Loucy (cell line): ENCODE results near the gene LOXHD1.
A peak's percentile ranks its signal among the peaks of the same experiment; 100 is the strongest.

ENCODE experiments used
- H2AFZ ChIP-seq: fragments of 200-600 bp; sonication (generic); 2 replicates; pipeline ENCODE4 v1.6.0; 2016; ENCODE audit warnings: antibody characterized with exemption, mild to moderate bottlenecking, low read length, moderate library complexity
- H3F3A ChIP-seq: fragments of 200-600 bp; 2 replicates; pipeline ENCODE4 v1.6.0; 2016; ENCODE audit warnings: antibody characterized with exemption, low read depth, mild to moderate bottlenecking
- H3K27me3 ChIP-seq: fragments of 200-600 bp; sonication (generic); 2 replicates; pipeline ENCODE4 v1.6.1; 2014; ENCODE audit warnings: low read length, mild to moderate bottlenecking; ENCODE audit not compliant: insufficient read depth, poor library complexity, severe bottlenecking
- H3K36me3 ChIP-seq: fragments of 200-600 bp; sonication (generic); 2 replicates; pipeline ENCODE4 v1.6.1; 2016; ENCODE audit warnings: low read length; ENCODE audit not compliant: insufficient read depth
- H3K4me1 ChIP-seq: fragments of 200-600 bp; sonication (generic); 2 replicates; pipeline ENCODE4 v1.5.1; 2014; ENCODE audit warnings: low read length, mild to moderate bottlenecking; ENCODE audit not compliant: insufficient read depth, poor library complexity, severe bottlenecking
- H3K4me2 ChIP-seq: fragments of 200-600 bp; sonication (generic); 2 replicates; pipeline ENCODE4 v1.6.0; 2014; ENCODE audit warnings: antibody characterized with exemption, low read length, low read depth, mild to moderate bottlenecking; ENCODE audit not compliant: poor library complexity, severe bottlenecking
- H3K4me3 ChIP-seq: fragments of 200-600 bp; sonication (generic); 2 replicates; pipeline ENCODE4 v1.5.1; 2014; ENCODE audit warnings: low read length, mild to moderate bottlenecking, mixed read lengths; ENCODE audit not compliant: poor library complexity, severe bottlenecking
- H3K79me2 ChIP-seq: fragments of 200-600 bp; sonication (generic); 2 replicates; pipeline ENCODE4 v1.6.1; 2014; ENCODE audit warnings: low read length; ENCODE audit not compliant: insufficient read depth
- H3K9ac ChIP-seq: fragments of 200-600 bp; sonication (generic); 2 replicates; pipeline ENCODE4 v1.6.0; 2014; ENCODE audit warnings: mild to moderate bottlenecking, low read depth, low read length, moderate library complexity; ENCODE audit not compliant: poor library complexity, severe bottlenecking
- H3K9me2 ChIP-seq: fragments of 200-600 bp; sonication (generic); replicated peaks from 2 replicates; pipeline ENCODE4 v1.6.1; 2016; ENCODE audit warnings: low read depth, low read length, mixed read lengths
- H3K9me3 ChIP-seq: fragments of 200-600 bp; sonication (generic); 2 replicates; pipeline ENCODE4 v1.6.1; 2014; ENCODE audit warnings: mild to moderate bottlenecking, antibody characterized with exemption, low read length, low read depth; ENCODE audit not compliant: insufficient read depth
- H4K20me1 ChIP-seq: fragments of 200-600 bp; sonication (generic); 2 replicates; pipeline ENCODE4 v1.6.0; 2014; ENCODE audit warnings: antibody characterized with exemption, low read length, mild to moderate bottlenecking; ENCODE audit not compliant: insufficient read depth, poor library complexity, severe bottlenecking
- EZH2phosphoT487 ChIP-seq: fragments of 200-600 bp; IDR thresholded peaks from 2 replicates; pipeline ENCODE4 v1.6.1; 2018; ENCODE audit warnings: antibody characterized with exemption, mild to moderate bottlenecking, moderate library complexity, borderline replicate concordance
- TF ChIP-seq, protein P1 (sequence below): fragments of 200-600 bp; sonication (generic); conservative IDR thresholded peaks from 2 replicates; pipeline ENCODE4 v1.5.1; 2014; ENCODE audit warnings: mild to moderate bottlenecking, antibody characterized with exemption, low read length

Gene LOXHD1

DNA sequence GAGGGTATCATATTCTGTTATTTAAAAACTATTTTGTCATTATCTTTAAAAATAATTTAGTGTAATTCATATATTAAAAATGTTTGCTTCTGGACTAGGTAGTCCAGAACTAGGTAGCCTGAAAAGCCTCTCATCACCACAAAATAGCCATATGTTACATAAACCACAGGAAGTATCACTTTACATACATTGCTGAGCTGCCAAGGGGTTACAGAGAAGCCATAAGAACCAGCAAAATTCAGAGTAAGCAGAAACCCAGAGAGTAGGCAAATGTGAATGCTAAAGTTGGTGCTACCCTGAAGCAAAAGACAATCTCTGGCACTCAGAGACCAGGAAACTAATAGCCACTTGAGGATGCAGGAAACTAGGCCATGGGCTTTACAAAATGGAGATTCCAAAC lies 60.9 kb downstream of the LOXHD1 start:
- Histone ChIP-seq H3K4me2 (peak overlapping the region; percentile 9), H3K4me3 (no peak overlapping the region), H3K4me1 (no peaks in the 10 kb centered on the region), H3F3A (no peaks in the 10 kb centered on the region), H3K9me3 (no peaks in the 10 kb centered on the region), H3K27me3 (no peaks in the 10 kb centered on the region), H3K79me2 (no peaks in the 10 kb centered on the region), H3K36me3 (no peaks in the 10 kb centered on the region), H3K9ac (no peak overlapping the region), H3K9me2 (no peaks in the 10 kb centered on the region), H4K20me1 (no peaks in the 10 kb centered on the region), H2AFZ (0 out of 2 replicates have a peak overlapping the region, but pooled peaks have one; percentile 52)
- TF ChIP-seq, protein P1, sequence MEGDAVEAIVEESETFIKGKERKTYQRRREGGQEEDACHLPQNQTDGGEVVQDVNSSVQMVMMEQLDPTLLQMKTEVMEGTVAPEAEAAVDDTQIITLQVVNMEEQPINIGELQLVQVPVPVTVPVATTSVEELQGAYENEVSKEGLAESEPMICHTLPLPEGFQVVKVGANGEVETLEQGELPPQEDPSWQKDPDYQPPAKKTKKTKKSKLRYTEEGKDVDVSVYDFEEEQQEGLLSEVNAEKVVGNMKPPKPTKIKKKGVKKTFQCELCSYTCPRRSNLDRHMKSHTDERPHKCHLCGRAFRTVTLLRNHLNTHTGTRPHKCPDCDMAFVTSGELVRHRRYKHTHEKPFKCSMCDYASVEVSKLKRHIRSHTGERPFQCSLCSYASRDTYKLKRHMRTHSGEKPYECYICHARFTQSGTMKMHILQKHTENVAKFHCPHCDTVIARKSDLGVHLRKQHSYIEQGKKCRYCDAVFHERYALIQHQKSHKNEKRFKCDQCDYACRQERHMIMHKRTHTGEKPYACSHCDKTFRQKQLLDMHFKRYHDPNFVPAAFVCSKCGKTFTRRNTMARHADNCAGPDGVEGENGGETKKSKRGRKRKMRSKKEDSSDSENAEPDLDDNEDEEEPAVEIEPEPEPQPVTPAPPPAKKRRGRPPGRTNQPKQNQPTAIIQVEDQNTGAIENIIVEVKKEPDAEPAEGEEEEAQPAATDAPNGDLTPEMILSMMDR, result no peak
- no peak for TF ChIP-seq EZH2phosphoT487

DNA sequence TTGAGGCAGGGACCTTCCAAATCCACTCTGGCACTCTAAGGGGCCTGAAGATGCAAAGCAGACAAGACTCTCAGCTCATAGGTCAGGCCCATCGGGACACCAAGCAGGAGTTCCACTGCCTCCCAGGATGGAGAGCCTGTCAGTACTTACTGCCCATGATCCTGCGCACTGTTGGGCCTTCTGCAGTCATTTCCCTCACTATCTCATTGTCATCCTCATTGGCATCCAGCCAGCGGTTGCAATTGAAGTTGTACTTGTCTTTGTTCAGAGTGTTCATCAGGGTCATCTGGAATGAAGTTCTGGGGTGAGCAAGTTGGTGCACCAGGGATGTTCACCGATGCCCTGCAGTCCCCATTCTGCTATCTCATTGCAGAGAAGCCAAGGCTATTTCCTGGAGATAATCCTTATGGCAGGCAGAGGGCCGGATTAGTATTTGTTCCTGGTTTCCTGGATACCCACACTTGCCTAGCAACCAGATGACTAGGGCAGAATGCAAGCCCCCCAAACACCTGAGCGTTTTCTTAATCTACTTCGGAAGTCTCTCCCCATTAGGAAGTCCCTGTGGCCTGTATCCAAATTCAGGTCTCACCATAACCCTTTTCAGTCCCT lies 65.1 kb downstream of the LOXHD1 start:
- no peaks in the 10 kb centered on the region for H3K27me3 ChIP-seq
- H2AFZ ChIP-seq, result no peak overlapping the region
- no peaks in the 10 kb centered on the region for H3K4me1 ChIP-seq
- TF ChIP-seq, protein P1, result no peak
- no peak for TF ChIP-seq EZH2phosphoT487
- H3K9me2 ChIP-seq, result no peaks in the 10 kb centered on the region
- no peaks in the 10 kb centered on the region for H3K9me3 ChIP-seq
- H3K9ac ChIP-seq, result no peak overlapping the region
- no peak overlapping the region for H3K4me2 ChIP-seq
- no peaks in the 10 kb centered on the region for H3K36me3 ChIP-seq
- H3K4me3 ChIP-seq, result no peak overlapping the region
- no peaks in the 10 kb centered on the region for H3K79me2 ChIP-seq
- H4K20me1 ChIP-seq, result no peaks in the 10 kb centered on the region
- no peaks in the 10 kb centered on the region for H3F3A ChIP-seq

DNA sequence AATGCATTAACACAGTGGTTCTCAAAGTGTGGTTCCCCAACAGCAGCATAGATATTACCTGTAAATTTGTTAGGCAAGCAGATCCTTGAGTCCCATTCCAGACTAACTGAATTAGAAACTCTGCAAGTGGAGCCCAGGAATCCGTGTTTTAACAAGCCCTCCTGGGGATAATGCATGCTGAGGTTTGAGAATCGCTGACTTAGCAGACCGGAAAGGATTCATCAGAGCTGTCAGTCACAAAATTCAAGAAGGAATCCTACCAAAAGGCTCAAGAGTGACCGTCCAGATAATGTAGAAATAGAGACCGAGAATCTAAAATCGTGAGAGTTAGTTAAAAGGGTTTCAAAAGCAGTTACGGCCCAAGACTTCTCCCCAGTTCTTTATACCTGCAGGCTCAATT lies 66.9 kb downstream of the LOXHD1 start:
- H3K27me3 ChIP-seq, result no peaks in the 10 kb centered on the region
- H4K20me1 ChIP-seq, result no peaks in the 10 kb centered on the region
- no peak overlapping the region for H2AFZ ChIP-seq
- no peaks in the 10 kb centered on the region for H3K9me3 ChIP-seq
- no peak overlapping the region for H3K9ac ChIP-seq
- no peaks in the 10 kb centered on the region for H3K9me2 ChIP-seq
- no peaks in the 10 kb centered on the region for H3F3A ChIP-seq
- no peak overlapping the region for H3K4me2 ChIP-seq
- TF ChIP-seq, protein P1, result no peak
- TF ChIP-seq EZH2phosphoT487, result no peak
- no peaks in the 10 kb centered on the region for H3K36me3 ChIP-seq
- H3K4me1 ChIP-seq, result no peaks in the 10 kb centered on the region
- no peak overlapping the region for H3K4me3 ChIP-seq
- no peaks in the 10 kb centered on the region for H3K79me2 ChIP-seq
